ENCODE measurements around the gene LDB2.

The LDB2 gene

DNA sequence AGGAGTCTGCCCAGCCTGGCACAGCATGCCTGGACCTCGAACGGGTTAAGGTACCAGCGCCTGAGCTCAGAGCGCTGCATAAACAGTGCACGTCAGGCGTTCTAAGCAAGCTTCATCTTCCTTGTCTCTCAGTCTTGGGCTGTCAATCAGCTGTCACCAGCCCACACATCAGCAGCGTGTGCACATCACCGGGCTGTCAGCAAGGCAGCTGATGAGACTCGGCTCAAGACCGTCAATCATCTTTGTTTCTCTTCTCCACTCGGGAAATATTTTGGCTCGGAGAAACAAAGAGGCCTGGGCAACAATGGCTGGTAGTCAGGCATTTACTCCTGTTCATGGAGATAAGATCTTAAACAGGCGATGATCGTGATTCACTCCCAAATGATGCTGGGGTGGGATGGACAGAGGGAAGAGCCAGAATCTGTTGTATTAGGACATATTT is 141.3 kb downstream of the LDB2 start:
- DNase-seq (ENCODE audit: low read depth in 2 of 2), result no peak

GRCh38 chr4:16754104-16754503 is 144.3 kb downstream of the LDB2 start:
- no peak for DNase-seq (ENCODE audit: low read depth in 2 of 2)

- no peak for DNase-seq (ENCODE audit: low read depth in 2 of 2)
These were observed 146.3 kb downstream of the LDB2 start for GRCh38 chr4:16752150-16752549.

DNA sequence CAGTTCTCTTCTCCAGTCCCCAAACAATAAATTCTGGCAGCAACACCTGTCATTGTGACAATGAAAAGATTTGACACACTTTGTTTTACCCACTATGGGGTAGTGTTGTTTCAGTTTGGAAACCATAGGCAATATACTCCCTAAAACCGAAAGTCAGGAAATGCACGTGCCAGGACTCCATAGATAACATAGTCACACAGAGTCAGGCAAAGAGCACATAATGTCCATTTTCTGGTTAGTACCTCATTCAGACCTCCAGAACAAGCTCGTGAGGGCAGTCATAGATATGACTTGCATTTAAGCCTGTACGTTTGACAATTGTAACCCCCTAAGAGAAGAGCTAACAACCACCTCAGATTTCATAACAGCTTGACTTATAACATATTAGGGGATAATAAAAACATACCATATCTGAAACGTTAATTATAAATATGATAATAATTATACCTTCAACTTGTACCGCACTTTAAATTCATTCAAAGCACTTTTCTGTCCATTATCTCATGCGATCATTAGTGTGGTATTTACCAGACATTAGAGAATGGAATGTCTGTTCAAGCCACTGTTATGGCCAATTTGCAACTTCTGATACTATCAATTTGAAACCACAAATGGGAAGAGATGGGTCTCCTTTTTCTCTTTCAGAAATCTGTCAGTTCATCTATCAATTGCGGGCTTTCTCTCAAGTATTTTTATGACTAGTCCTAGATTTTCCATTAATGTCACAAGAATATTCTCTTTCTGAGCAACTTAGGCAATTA is 147.4 kb downstream of the LDB2 start:
- DNase-seq (ENCODE audit: low read depth in 2 of 2), result no peak

- DNase-seq (ENCODE audit: low read depth in 2 of 2), result no peak
These were observed 148.2 kb downstream of the LDB2 start for GRCh38 chr4:16750216-16750615.

GRCh38 chr4:16745887-16746286 is 152.6 kb downstream of the LDB2 start:
- no peak for DNase-seq (ENCODE audit: low read depth in 2 of 2)

- no peak for DNase-seq (ENCODE audit: low read depth in 2 of 2)
These were observed 153.3 kb downstream of the LDB2 start for GRCh38 chr4:16745009-16745635.

- no peak for DNase-seq (ENCODE audit: low read depth in 2 of 2)
These were observed 157.2 kb downstream of the LDB2 start for GRCh38 chr4:16741287-16741686.

GRCh38 chr4:16739997-16740624 is 158.3 kb downstream of the LDB2 start:
- no peak for DNase-seq (ENCODE audit: low read depth in 2 of 2)

DNA sequence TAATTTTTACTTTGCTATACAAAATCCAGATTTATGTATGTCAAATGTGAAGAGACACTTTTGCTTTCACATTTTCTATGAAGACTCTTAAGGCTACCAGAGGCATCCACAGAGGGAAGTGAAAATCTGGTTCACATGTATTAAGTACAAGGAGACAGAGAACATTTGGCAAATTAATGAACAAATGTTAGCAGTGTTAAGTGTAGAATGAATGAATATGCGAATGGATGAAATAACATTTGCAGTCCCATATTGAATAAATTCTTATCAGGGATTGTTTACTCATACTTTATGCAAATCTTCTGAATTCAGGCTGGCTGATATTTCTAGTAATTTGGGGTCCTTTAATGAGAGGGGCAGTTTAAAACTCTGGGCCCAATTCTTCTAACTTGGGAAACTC is 159.9 kb downstream of the LDB2 start:
- no peak for DNase-seq (ENCODE audit: low read depth in 2 of 2)

- no peak for DNase-seq (ENCODE audit: low read depth in 2 of 2)
These were observed 164.9 kb downstream of the LDB2 start for GRCh38 chr4:16733509-16733908.

DNA sequence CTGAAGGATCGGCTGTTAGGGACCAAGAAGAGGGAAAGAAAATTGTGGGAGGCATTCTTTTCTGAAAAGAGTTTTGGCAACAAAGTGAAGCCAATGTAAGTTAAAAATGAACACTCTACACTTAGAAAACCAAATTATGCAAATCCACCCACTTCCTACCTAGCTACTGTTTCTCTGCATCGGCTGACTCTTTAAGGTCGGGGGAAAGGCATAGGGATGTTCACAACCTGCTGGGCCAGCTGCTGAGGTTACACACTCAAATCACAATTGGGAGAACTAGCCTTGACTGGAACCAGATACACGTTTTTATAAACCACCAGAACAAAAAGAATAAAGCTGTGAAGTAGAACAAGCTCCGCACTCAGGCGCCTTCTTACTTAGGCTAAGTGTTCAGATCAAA is 165.7 kb downstream of the LDB2 start:
- no peak for DNase-seq (ENCODE audit: low read depth in 2 of 2)

- DNase-seq (ENCODE audit: low read depth in 2 of 2), result no peak
These were observed 166.6 kb downstream of the LDB2 start for GRCh38 chr4:16731776-16732380.

- no peak for DNase-seq (ENCODE audit: low read depth in 2 of 2)
These were observed 167.8 kb downstream of the LDB2 start for GRCh38 chr4:16730522-16731205.

- no peak for DNase-seq (ENCODE audit: low read depth in 2 of 2)
These were observed 169.1 kb downstream of the LDB2 start for GRCh38 chr4:16729336-16729735.

DNA sequence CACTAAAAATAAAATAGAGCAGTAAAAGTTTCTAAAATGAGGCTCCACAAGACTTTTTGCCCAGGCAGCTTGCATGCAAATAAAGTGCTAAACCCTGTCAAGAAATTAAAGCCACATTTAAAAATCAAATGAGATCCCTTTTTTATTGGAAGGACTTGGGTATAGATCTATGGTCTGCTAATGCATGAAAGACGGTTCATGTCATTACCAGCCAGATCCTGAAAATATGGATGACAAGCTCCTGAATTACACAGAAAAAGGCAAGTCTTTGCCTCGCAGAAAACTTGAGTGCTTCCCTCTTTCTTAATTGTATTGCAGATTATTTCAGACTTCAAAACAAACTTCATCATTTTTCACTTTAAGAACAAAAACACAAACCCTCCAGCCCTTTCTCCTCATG is 169.6 kb downstream of the LDB2 start:
- no peak for DNase-seq (ENCODE audit: low read depth in 2 of 2)

- no peak for DNase-seq (ENCODE audit: low read depth in 2 of 2)
These were observed 170.3 kb downstream of the LDB2 start for GRCh38 chr4:16728111-16728510.

GRCh38 chr4:16727218-16727617 is 171.2 kb downstream of the LDB2 start:
- no peak for DNase-seq (ENCODE audit: low read depth in 2 of 2)

GRCh38 chr4:16726368-16727050 is 171.9 kb downstream of the LDB2 start:
- no peak for DNase-seq (ENCODE audit: low read depth in 2 of 2)

DNA sequence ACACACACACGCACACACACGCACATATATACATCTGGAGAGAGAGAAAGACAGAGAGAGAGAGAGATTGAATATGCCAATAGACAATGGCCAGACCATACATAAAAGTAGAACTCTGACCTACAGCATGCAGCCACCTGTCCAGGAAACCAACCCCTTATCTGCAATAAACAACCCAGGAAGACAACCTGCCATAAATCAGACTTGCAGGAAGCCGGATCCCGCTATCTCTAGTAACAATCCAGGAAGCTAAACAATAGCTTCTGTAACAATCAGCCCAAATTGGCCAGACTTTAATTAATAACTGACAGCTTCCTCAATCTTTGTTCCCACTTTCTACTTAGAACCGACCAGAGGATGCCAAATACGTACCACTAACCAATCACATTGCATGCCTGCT is 173.2 kb downstream of the LDB2 start:
- no peak for DNase-seq (ENCODE audit: low read depth in 2 of 2)

DNA sequence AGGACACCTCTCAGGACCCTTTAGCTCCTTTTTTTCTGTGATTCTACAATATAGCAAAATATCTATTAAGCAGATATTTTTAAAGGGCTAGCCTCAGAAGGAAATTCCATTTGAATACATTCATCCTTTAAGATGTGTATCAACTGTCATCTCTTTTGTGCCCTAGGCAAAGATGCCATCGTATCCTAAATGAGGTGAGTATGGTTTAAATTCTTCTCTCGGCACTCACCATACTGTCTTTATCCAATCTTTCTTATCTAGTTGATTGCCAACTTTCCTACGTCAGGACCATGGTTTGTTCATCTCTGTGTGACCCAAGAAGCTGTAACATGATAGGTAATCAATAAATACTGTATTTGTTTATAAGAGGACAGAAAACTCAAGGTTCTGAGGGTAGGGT is 176.0 kb downstream of the LDB2 start:
- DNase-seq (ENCODE audit: low read depth in 2 of 2), result no peak
